K562 (cell line): ENCODE results near the gene FUT2. TPM values are rescaled to one million over a fixed set of nuclear protein-coding genes. Genes with fewer than 3 reads are reported as not detected.

Experiments used
- ARID2 ChIP-seq: fragments of 450-650 bp; IDR thresholded peaks from 2 replicates; pipeline ENCODE4 v1.6.1; 2017; ENCODE audit warnings: antibody characterized with exemption, mild to moderate bottlenecking
- CBFA2T3 ChIP-seq: fragments of 450-650 bp; IDR thresholded peaks from 2 replicates; pipeline ENCODE4 v1.6.1; 2017
- CCAR2 ChIP-seq: fragments of 200-400 bp; formaldehyde crosslinking; IDR thresholded peaks from 2 replicates; pipeline ENCODE4 v1.6.1; 2017; ENCODE audit warnings: mild to moderate bottlenecking, low read depth, low read length
- CHD2 ChIP-seq: IDR thresholded peaks from 2 replicates; pipeline ENCODE4 v1.6.1; 2011; ENCODE audit warnings: low read depth, low read length
- FOSL1 ChIP-seq: fragments of 200-800 bp; sonication (Bioruptor generic); conservative IDR thresholded peaks from 2 replicates; pipeline ENCODE4 v1.6.1; 2016; ENCODE audit warnings: missing genetic modification characterization, missing compliant biosample characterization
- GABPA ChIP-seq: fragments of 200-800 bp; sonication (Bioruptor generic); conservative IDR thresholded peaks from 2 replicates; pipeline ENCODE4 v1.6.1; 2016; ENCODE audit warnings: low read depth, missing genetic modification characterization, missing compliant biosample characterization
- GABPB1 ChIP-seq: sonication (generic); formaldehyde crosslinking; IDR thresholded peaks from 2 replicates; pipeline ENCODE4 v1.8.0; 2022; ENCODE audit warnings: mild to moderate bottlenecking, missing genetic modification reagents
- IRF9 ChIP-seq: fragments of 450-650 bp; IDR thresholded peaks from 2 replicates; pipeline ENCODE4 v1.6.1; 2016; ENCODE audit warnings: missing biosample characterization, missing genetic modification characterization
- KDM4B ChIP-seq, 2 experiments: fragments of 450-650 bp in 1 of 2; sonication (generic) in 1 of 2; IDR thresholded peaks; 2 replicates each; pipeline ENCODE4 v1.6.1; 2016 to 2017; ENCODE audit warnings: borderline replicate concordance in 2 of 2, antibody characterized with exemption in 1 of 2, low read depth in 1 of 2, mild to moderate bottlenecking in 1 of 2
- PKNOX1 ChIP-seq: fragments of 450-650 bp; IDR thresholded peaks from 2 replicates; pipeline ENCODE4 v1.6.1; 2016
- RBBP5 ChIP-seq: fragments of 200-600 bp; sonication (generic); IDR thresholded peaks from 2 replicates; pipeline ENCODE4 v1.6.1; 2012; ENCODE audit warnings: borderline replicate concordance, mild to moderate bottlenecking, low read length, control low read depth, inconsistent platforms; ENCODE audit not compliant: insufficient read depth, poor library complexity, severe bottlenecking
- RBM25 ChIP-seq: fragments of 200-400 bp; formaldehyde crosslinking; IDR thresholded peaks from 2 replicates; pipeline ENCODE4 v1.6.1; 2018; ENCODE audit warnings: low read length, low read depth, moderate library complexity; ENCODE audit not compliant: severe bottlenecking
- SAFB2 ChIP-seq: fragments of 200-400 bp; formaldehyde crosslinking; IDR thresholded peaks from 2 replicates; pipeline ENCODE4 v1.6.1; 2018; ENCODE audit warnings: borderline replicate concordance, low read length, low read depth, moderate library complexity; ENCODE audit not compliant: severe bottlenecking
- SIRT6 ChIP-seq: IDR thresholded peaks from one replicate; pipeline ENCODE4 v1.6.1; 2012; ENCODE audit warnings: low read depth, mild to moderate bottlenecking, control low read depth, inconsistent platforms, low read length, moderate library complexity
- SRSF7 ChIP-seq: fragments of 200-400 bp; formaldehyde crosslinking; optimal IDR thresholded peaks from 2 replicates; pipeline ENCODE3; 2017; ENCODE audit warnings: mild to moderate bottlenecking, low read depth, low read length
- STAT6 ChIP-seq: sonication (generic); formaldehyde crosslinking; IDR thresholded peaks from 2 replicates; pipeline ENCODE4 v1.8.1; 2023; ENCODE audit warnings: mild to moderate bottlenecking, missing genetic modification reagents
- TAL1 ChIP-seq: fragments of 450-650 bp; IDR thresholded peaks from 2 replicates; pipeline ENCODE4 v1.6.1; 2016; ENCODE audit warnings: mild to moderate bottlenecking
- TCF3 ChIP-seq: sonication (generic); formaldehyde crosslinking; IDR thresholded peaks from 2 replicates; pipeline ENCODE4 v1.4.0; 2020; ENCODE audit warnings: mild to moderate bottlenecking, missing genetic modification reagents
- TCFL5 ChIP-seq: fragments of 250-450 bp; sonication (Bioruptor Pico); conservative IDR thresholded peaks from 2 replicates; pipeline ENCODE4 v1.6.1; 2021; ENCODE audit warnings: mild to moderate bottlenecking, moderate library complexity, matching md5 sums
- WHSC1 ChIP-seq: IDR thresholded peaks from one replicate; pipeline ENCODE4 v1.6.1; 2012; ENCODE audit warnings: low read length, control low read depth, inconsistent platforms
- ZBTB8A ChIP-seq: fragments of 450-650 bp; IDR thresholded peaks from 2 replicates; pipeline ENCODE4 v1.6.1; 2018; ENCODE audit warnings: mild to moderate bottlenecking, moderate library complexity; ENCODE audit not compliant: partially characterized antibody
- ZC3H11A ChIP-seq: IDR thresholded peaks from 2 replicates; pipeline ENCODE4 v1.6.1; 2012; ENCODE audit warnings: low read depth, low read length, improper control_type of control experiment
- ZNF311 ChIP-seq: fragments of 250-450 bp; sonication (Bioruptor Pico); IDR thresholded peaks from 2 replicates; pipeline ENCODE4 v1.4.0; 2020; ENCODE audit warnings: mild to moderate bottlenecking, moderate library complexity
- ZNF444 ChIP-seq: fragments of 250-450 bp; sonication (Bioruptor Pico); IDR thresholded peaks from 2 replicates; pipeline ENCODE4 v1.4.0; 2020; ENCODE audit warnings: mild to moderate bottlenecking, moderate library complexity
- ZNF589 ChIP-seq: fragments of 200-800 bp; sonication (Bioruptor generic); IDR thresholded peaks from 2 replicates; pipeline ENCODE4 v1.6.1; 2016; ENCODE audit warnings: low read depth, missing genetic modification characterization, missing compliant biosample characterization
- ZNF695 ChIP-seq: fragments of 450-650 bp; formaldehyde crosslinking; IDR thresholded peaks from 2 replicates; pipeline ENCODE4 v1.4.0; 2020; ENCODE audit warnings: mild to moderate bottlenecking, moderate library complexity
- polyA plus RNA-seq, 8 experiments: library from polyadenylated mRNA; depleted of rRNA in 4 of 8; stranded (reverse) in 5 of 8; unstranded in 3 of 8; fragments of >200 nt; fragmentation: Nextera tagmentation in 2 of 8; fragmentation: Illumina TruSeq in 1 of 8; extraction: Ambion mirVana in 2 of 8; extraction: Trizol in 1 of 8; gene quantifications; 2 replicates each; pipeline versions ENCODE4 v1.2.1 to v1.2.3, GENCODE V29; 2011 to 2014; ENCODE audit warnings: inconsistent platforms in 1 of 8, missing spikeins in 1 of 8
- total RNA-seq, 7 experiments: library from RNA; depleted of rRNA in 6 of 7; stranded (reverse); fragments of >200 nt in 6 of 7; fragmentation: Illumina TruSeq in 2 of 7; extraction: Trizol in 2 of 7; gene quantifications; 2 replicates each; pipeline versions ENCODE4 v1.2.1 to v1.2.3, GENCODE V29; 2011 to 2021; ENCODE audit warnings: low replicate concordance in 1 of 7
- TF ChIP-seq, protein P1 (sequence below): fragments of 450-650 bp; IDR thresholded peaks from 2 replicates; pipeline ENCODE4 v1.6.1; 2016; ENCODE audit warnings: low read depth, mild to moderate bottlenecking, moderate library complexity

FUT2 gene
- total and polyA plus RNA-seq, 9 of the 15 experiments (the other 6 are each of a cell fraction or from before 2014, with no cell fraction given): 0.03 to 0.04 TPM; not detected in 7

- TF ChIP-seq IRF9 (tag) (no peak), TCFL5 (CRISPR knock-in tag) (no peak), TAL1 (no peak), ZBTB8A (no peak), SRSF7 (no peak), STAT6 (CRISPR knock-in tag) (no peak), ZNF695 (no peak), RBM25 (no peak), GABPB1 (CRISPR knock-in tag) (peak; percentile 90), RBBP5 (no peak), GABPA (tag) (peak; percentile 78), ZNF444 (no peak), SIRT6 (no peak), WHSC1 (no peak), CHD2 (no peak), PKNOX1 (no peak), ZC3H11A (no peak), FOSL1 (no peak), CBFA2T3 (no peak), KDM4B (IDR thresholded peaks at IDR 0.05; ENCODE audit: borderline replicate concordance in 2 of 2, low read depth in 1 of 2) (no peak), CCAR2 (no peak), ZNF589 (CRISPR knock-in tag) (no peak), TCF3 (CRISPR knock-in tag) (no peak), ARID2 (no peak), SAFB2 (no peak), ZNF311 (CRISPR knock-in tag) (no peak)
- TF ChIP-seq, protein P1, sequence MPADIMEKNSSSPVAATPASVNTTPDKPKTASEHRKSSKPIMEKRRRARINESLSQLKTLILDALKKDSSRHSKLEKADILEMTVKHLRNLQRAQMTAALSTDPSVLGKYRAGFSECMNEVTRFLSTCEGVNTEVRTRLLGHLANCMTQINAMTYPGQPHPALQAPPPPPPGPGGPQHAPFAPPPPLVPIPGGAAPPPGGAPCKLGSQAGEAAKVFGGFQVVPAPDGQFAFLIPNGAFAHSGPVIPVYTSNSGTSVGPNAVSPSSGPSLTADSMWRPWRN: no peak
Observed at GRCh38 chr19:48726556-48726955, 30.8 kb downstream of the FUT2 start (continued).
